Keratinocyte (primary cell): Measurements from ENCODE around the gene DPP10.

Experiments
- EZH2 ChIP-seq: IDR thresholded peaks from one replicate; pipeline ENCODE4 v1.6.1; 2012; ENCODE audit warnings: inconsistent platforms, mild to moderate bottlenecking, low read length, moderate library complexity
- TF ChIP-seq, protein P1 (sequence below), 3 experiments: IDR thresholded peaks in 1 of 3; conservative IDR thresholded peaks in 1 of 3; optimal IDR thresholded peaks in 1 of 3; 2 replicates in 2 of 3; 3 replicates in 1 of 3; pipeline versions ENCODE3 to v1.5.1; 2011; ENCODE audit warnings: low read length in 3 of 3, mild to moderate bottlenecking in 3 of 3, moderate library complexity in 2 of 3, control low read depth in 1 of 3, inconsistent platforms in 1 of 3; ENCODE audit not compliant: insufficient read depth in 2 of 3; ENCODE audit errors: extremely low read depth in 1 of 3

DNA sequence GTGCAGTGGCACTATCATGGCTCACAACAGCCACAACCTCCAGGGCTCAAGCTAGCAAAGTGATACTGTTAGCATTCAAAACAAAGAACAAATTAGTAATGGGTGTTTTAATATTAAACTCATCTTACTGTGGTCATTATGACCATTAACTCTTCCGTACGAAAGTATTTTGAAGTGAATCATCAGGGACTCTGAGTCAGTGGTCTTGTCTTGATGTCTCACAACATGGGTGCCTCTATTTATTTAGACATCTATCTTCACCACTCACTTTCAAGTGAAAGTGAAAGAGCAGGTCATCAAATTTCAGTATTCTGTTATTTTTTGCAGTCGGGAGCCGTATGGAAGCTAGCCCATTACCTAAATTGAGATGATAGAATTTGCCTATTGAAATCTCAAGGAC, 1118.2 kb downstream of the DPP10 start:
- TF ChIP-seq EZH2, result no peak
- TF ChIP-seq, protein P1, sequence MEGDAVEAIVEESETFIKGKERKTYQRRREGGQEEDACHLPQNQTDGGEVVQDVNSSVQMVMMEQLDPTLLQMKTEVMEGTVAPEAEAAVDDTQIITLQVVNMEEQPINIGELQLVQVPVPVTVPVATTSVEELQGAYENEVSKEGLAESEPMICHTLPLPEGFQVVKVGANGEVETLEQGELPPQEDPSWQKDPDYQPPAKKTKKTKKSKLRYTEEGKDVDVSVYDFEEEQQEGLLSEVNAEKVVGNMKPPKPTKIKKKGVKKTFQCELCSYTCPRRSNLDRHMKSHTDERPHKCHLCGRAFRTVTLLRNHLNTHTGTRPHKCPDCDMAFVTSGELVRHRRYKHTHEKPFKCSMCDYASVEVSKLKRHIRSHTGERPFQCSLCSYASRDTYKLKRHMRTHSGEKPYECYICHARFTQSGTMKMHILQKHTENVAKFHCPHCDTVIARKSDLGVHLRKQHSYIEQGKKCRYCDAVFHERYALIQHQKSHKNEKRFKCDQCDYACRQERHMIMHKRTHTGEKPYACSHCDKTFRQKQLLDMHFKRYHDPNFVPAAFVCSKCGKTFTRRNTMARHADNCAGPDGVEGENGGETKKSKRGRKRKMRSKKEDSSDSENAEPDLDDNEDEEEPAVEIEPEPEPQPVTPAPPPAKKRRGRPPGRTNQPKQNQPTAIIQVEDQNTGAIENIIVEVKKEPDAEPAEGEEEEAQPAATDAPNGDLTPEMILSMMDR (optimal IDR thresholded peaks at IDR 0.05 in 1 of 3, IDR thresholded peaks at IDR 0.05 in 1 of 3, conservative IDR thresholded peaks at IDR 0.05 in 1 of 3; ENCODE audit: extremely low read depth in 1 of 3, insufficient read depth in 2 of 3, low read length in 3 of 3), result no peak
